ENCODE data around the gene ERAL1.
"Not testable (repeated sequence)": the region's sequence is repeated elsewhere in the genome, so short reads cannot be mapped to it uniquely, and the experiment has no call there.

DNA sequence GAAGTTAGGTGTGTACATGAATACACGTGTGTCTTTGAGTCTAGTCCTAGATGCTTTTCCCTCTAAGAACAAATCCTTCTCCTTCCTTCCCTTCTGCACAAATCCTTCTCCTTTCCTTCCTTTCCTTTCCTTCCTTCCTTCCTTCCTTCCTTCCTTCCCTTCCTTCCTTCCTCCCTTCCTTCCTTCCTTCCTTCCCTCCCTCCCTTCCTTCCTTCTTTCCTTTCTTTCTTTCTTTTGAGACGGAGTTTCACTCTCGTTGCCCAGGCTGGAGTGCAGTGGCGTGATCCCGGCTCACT is 48.7 kb downstream of the ERAL1 start:
- TF ChIP-seq, protein P1, sequence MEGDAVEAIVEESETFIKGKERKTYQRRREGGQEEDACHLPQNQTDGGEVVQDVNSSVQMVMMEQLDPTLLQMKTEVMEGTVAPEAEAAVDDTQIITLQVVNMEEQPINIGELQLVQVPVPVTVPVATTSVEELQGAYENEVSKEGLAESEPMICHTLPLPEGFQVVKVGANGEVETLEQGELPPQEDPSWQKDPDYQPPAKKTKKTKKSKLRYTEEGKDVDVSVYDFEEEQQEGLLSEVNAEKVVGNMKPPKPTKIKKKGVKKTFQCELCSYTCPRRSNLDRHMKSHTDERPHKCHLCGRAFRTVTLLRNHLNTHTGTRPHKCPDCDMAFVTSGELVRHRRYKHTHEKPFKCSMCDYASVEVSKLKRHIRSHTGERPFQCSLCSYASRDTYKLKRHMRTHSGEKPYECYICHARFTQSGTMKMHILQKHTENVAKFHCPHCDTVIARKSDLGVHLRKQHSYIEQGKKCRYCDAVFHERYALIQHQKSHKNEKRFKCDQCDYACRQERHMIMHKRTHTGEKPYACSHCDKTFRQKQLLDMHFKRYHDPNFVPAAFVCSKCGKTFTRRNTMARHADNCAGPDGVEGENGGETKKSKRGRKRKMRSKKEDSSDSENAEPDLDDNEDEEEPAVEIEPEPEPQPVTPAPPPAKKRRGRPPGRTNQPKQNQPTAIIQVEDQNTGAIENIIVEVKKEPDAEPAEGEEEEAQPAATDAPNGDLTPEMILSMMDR (conservative IDR thresholded peaks at IDR 0.05 in 1 of 2, IDR thresholded peaks at IDR 0.05 in 1 of 2; ENCODE audit: extremely low read depth in 1 of 2, insufficient read depth in 1 of 2, low read depth in 1 of 2, low read length in 2 of 2), result not testable (repeated sequence)
- not testable (repeated sequence) for TF ChIP-seq EZH2 (IDR thresholded peaks at IDR 0.05; ENCODE audit: borderline replicate concordance, low read length)
